ENCODE measurements around the gene GRK5. TPM values are rescaled to one million over a fixed set of nuclear protein-coding genes. Genes with fewer than 3 reads are reported as not detected.
A peak's percentile ranks its signal among the peaks of the same experiment; 100 is the strongest.

The GRK5 gene
- total RNA-seq, 1 donor from 2014 or later, result 4.3 TPM

- no peaks in the 10 kb centered on the region for H3F3A ChIP-seq (ENCODE audit: low read depth)
- H3K79me2 ChIP-seq (ENCODE audit: low read depth), result no peaks in the 10 kb centered on the region
- Mint-ChIP-seq H3K4me3 (no peak overlapping the region), H3K27ac (peak overlapping the region; percentile 29), H3K27me3 (ENCODE audit: insufficient read depth, low read depth) (peaks cover 10% of the 10 kb centered on the region), H3K9me3 (no peaks in the 10 kb centered on the region), H3K36me3 (no peaks in the 10 kb centered on the region), H3K4me1 (peaks cover 48% of the 10 kb centered on the region)
- H3K27ac ChIP-seq, result no peak overlapping the region
- no peaks in the 10 kb centered on the region for H3K9me3 ChIP-seq (ENCODE audit: low read depth)
- H3K27me3 ChIP-seq, result no peaks in the 10 kb centered on the region
- no peak for DNase-seq (ENCODE audit: low spot score)
- no peaks in the 10 kb centered on the region for H4K20me1 ChIP-seq (ENCODE audit: low read depth)
- peaks cover 18% of the 10 kb centered on the region for H3K4me1 ChIP-seq
- H2AFZ ChIP-seq (replicated peaks), result no peak overlapping the region
- no peak for TF ChIP-seq CTCF (IDR thresholded peaks at IDR 0.05)
- H3K4me3 ChIP-seq, result no peak overlapping the region
- no peak overlapping the region for H3K9ac ChIP-seq
- no peaks in the 10 kb centered on the region for H3K36me3 ChIP-seq
- no peak overlapping the region for H3K4me2 ChIP-seq
Observed at GRCh38 chr10:119445935-119446317, 238.6 kb downstream of the GRK5 start.

GRCh38 chr10:119446441-119447277 lies 239.3 kb downstream of the GRK5 start:
- H3K27ac Mint-ChIP-seq, result peak overlapping the region; percentile 47

GRCh38 chr10:119447421-119447820 lies 240.1 kb downstream of the GRK5 start:
- DNase-seq (ENCODE audit: low spot score), result no peak
- no peaks in the 10 kb centered on the region for H3K36me3 ChIP-seq
- H3K4me2 ChIP-seq, result no peak overlapping the region
- peak overlapping the region; percentile 83 for H3K27ac Mint-ChIP-seq
- no peaks in the 10 kb centered on the region for H3K79me2 ChIP-seq (ENCODE audit: low read depth)
- no peak overlapping the region for H3K27ac ChIP-seq
- H3K4me1 ChIP-seq, result peaks cover 11% of the 10 kb centered on the region
- H3K4me3 ChIP-seq, result no peak overlapping the region
- peaks cover 35% of the 10 kb centered on the region for H3K4me1 Mint-ChIP-seq
- no peak overlapping the region for H3K4me3 Mint-ChIP-seq
- no peaks in the 10 kb centered on the region for H3K27me3 ChIP-seq
- H3K9me3 Mint-ChIP-seq, result no peaks in the 10 kb centered on the region
- no peaks in the 10 kb centered on the region for H3F3A ChIP-seq (ENCODE audit: low read depth)
- H3K36me3 Mint-ChIP-seq, result no peaks in the 10 kb centered on the region
- H4K20me1 ChIP-seq (ENCODE audit: low read depth), result no peaks in the 10 kb centered on the region
- no peaks in the 10 kb centered on the region for H3K9me3 ChIP-seq (ENCODE audit: low read depth)
- TF ChIP-seq EZH2 (IDR thresholded peaks at IDR 0.05) (no peak), EZH2phosphoT487 (IDR thresholded peaks at IDR 0.05) (no peak), CTCF (IDR thresholded peaks at IDR 0.05) (no peak)
- no peak overlapping the region for H3K9ac ChIP-seq
- H3K27me3 Mint-ChIP-seq (ENCODE audit: insufficient read depth, low read depth), result peaks cover 10% of the 10 kb centered on the region
- no peak overlapping the region for H2AFZ ChIP-seq (replicated peaks)

More at GRCh38 chr10:119446441-119447277, 239.3 kb downstream of the GRK5 start:
- no peaks in the 10 kb centered on the region for H3K36me3 ChIP-seq
- H3K36me3 Mint-ChIP-seq, result no peaks in the 10 kb centered on the region
- no peaks in the 10 kb centered on the region for H4K20me1 ChIP-seq (ENCODE audit: low read depth)
- no peak overlapping the region for H3K4me3 ChIP-seq
- no peak for DNase-seq (ENCODE audit: low spot score)
- H3K4me3 Mint-ChIP-seq, result no peak overlapping the region
- peaks cover 18% of the 10 kb centered on the region for H3K4me1 ChIP-seq
- H3K27ac ChIP-seq, result no peak overlapping the region
- peaks cover 10% of the 10 kb centered on the region for H3K27me3 Mint-ChIP-seq (ENCODE audit: insufficient read depth, low read depth)
- H3K4me1 Mint-ChIP-seq, result peaks cover 42% of the 10 kb centered on the region
- no peak overlapping the region for H3K9ac ChIP-seq
- no peaks in the 10 kb centered on the region for H3K9me3 Mint-ChIP-seq
- H3K79me2 ChIP-seq (ENCODE audit: low read depth), result no peaks in the 10 kb centered on the region
- no peak for TF ChIP-seq EZH2phosphoT487 (IDR thresholded peaks at IDR 0.05)
- TF ChIP-seq CTCF (IDR thresholded peaks at IDR 0.05), result no peak
- TF ChIP-seq EZH2 (IDR thresholded peaks at IDR 0.05), result no peak
- H2AFZ ChIP-seq (replicated peaks), result no peak overlapping the region
- H3K4me2 ChIP-seq, result no peak overlapping the region
- no peaks in the 10 kb centered on the region for H3F3A ChIP-seq (ENCODE audit: low read depth)
- no peaks in the 10 kb centered on the region for H3K9me3 ChIP-seq (ENCODE audit: low read depth)
- H3K27me3 ChIP-seq, result no peaks in the 10 kb centered on the region
